Right lobe of liver (tissue), 4 donors: ENCODE measurements around the gene TPST2.
A peak's percentile ranks its signal among the peaks of the same experiment; 100 is the strongest.

Experiments
- POLR2A ChIP-seq: fragments of 450-650 bp; IDR thresholded peaks from one replicate; pipeline ENCODE4 v1.6.1; 2017; ENCODE audit warnings: antibody characterized with exemption, mild to moderate bottlenecking
- TF ChIP-seq, protein P1 (sequence below), 4 donors: fragments of 200-600 bp in 3 of 4; fragments of 450-650 bp in 1 of 4; IDR thresholded peaks; one replicate each; pipeline versions ENCODE4 v1.5.1 to v1.8.0; 2016 to 2022; ENCODE audit warnings: antibody characterized with exemption in 4 of 4, mild to moderate bottlenecking in 2 of 4
- donor health status: DM: no; HTN: no; CAD: no.
- donor health status: DM: no; HTN: no; CAD: no.
- donor health status: DM: no; HTN: yes; CAD: no.

DNA sequence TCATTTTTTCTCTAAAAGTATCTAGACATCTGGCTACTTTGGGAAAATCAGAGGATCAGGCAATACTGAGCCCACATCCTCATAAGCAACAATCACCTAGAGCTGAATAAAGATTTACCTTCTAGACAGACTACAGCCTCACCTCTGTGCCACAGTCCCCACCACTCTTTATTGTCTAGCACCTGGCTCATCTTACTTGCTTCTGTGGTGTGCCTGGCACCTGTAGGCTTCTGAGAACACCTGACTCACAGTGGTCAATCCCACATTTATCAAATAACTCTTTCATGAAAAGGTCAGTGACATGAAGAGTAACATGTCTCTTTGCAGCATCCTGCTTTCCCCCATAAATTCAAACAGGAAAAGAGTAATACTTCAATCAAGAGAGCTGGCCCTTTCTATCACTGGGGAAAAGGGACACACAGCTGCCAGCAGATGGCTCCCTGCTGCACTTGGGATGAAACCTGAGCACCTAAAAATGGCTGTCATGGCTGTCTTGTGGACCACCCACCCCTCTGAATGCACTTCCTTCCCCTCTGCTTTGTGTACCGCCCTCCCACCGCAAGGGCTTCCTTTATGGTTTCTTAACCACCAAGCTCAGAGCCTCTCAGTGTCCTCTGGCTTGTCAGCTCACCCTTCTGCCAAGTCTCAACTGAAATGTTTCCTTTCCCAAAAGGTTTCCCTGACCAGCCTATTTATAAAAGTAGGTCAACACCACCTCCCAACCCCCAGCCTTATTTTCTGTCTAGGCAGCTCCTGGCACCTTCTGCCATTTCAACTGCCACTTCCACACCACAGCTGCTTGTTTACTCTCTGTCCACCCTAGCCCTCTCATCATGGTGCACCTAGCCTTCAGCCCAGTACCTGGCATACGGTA, 87.0 kb downstream of the TPST2 start:
- no peak for TF ChIP-seq POLR2A
- TF ChIP-seq, protein P1, sequence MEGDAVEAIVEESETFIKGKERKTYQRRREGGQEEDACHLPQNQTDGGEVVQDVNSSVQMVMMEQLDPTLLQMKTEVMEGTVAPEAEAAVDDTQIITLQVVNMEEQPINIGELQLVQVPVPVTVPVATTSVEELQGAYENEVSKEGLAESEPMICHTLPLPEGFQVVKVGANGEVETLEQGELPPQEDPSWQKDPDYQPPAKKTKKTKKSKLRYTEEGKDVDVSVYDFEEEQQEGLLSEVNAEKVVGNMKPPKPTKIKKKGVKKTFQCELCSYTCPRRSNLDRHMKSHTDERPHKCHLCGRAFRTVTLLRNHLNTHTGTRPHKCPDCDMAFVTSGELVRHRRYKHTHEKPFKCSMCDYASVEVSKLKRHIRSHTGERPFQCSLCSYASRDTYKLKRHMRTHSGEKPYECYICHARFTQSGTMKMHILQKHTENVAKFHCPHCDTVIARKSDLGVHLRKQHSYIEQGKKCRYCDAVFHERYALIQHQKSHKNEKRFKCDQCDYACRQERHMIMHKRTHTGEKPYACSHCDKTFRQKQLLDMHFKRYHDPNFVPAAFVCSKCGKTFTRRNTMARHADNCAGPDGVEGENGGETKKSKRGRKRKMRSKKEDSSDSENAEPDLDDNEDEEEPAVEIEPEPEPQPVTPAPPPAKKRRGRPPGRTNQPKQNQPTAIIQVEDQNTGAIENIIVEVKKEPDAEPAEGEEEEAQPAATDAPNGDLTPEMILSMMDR (IDR thresholded peaks at IDR 0.05): peak; percentile 46 to 72 (median 68)
